Forelimb muscle (tissue), 1 donor: ENCODE measurements around the gene SYT8. TPM values are rescaled to one million over a fixed set of nuclear protein-coding genes. Genes with fewer than 3 reads are reported as not detected.

Source experiments
- DNase-seq: peaks from one replicate; pipeline ENCODE4 v3.0.0-alpha.2; 2013; ENCODE audit warnings: low read depth
- polyA plus RNA-seq: library from polyadenylated mRNA; unstranded; fragments of 120-200 nt; gene quantifications from one replicate; pipeline ENCODE4 v1.2.1, GENCODE V29; 2013; ENCODE audit not compliant: insufficient read length

SYT8 gene
- polyA plus RNA-seq, 1 donor: 0.54 TPM

DNA sequence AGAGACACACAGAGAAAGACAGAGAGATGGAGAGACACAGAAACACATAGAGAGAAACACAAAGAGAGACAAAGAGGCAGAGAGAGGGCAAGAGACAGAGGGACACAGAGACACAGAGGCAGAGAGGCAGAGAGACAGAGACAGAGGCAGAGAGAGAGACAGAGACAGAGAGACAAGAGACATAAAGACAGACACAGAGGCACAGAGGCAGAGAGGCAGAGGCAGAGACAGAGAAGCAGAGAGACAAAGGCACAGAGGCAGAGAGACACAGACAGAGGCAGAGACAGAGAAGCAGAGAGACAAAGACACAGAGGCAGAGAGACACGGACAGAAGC lies 10.3 kb downstream of the SYT8 start:
- DNase-seq: no peak

DNA sequence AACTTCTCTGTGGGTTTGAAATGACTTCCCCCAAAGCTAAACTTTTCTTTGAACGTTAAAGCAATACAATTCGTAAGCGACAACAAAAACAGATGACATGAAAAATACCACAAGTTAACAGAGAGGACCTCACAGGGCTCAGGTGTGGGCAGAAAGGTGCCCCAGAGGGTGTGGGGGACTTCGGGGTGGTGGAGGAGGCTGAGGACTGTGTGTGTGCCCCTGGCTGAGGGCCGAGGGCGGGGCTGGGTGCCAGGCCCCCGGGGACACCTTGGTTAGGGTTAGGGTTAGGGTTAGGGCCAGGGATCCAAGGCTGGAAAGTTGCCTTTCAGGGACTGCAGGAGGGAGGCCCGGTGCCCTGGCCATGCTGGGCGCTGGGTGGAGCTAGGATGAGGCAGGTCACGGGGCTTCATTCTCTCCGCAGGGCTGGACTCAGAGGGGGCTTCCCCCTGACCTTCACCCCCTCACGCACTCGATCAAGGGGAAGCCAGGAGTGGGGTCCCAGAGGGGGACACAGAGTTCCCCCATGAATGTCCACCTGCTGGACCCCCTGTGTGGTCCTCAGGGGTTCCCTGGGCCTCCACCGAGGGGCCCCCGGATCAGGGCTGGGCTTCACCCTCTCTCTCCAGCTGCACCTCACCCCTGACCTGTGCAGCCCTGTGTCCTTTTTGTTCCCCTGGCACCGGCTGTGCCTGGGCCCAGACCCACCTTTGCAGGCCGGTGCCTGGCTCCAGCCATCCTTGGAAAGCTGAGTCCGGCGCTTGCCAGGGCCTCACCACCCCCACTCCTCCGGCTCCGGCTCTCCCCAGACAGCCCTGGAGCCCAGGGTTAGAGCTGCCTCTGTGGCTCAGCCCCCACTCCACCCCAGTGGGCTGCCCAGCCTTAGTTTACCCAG lies 11.0 kb downstream of the SYT8 start:
- DNase-seq: no peak

DNA sequence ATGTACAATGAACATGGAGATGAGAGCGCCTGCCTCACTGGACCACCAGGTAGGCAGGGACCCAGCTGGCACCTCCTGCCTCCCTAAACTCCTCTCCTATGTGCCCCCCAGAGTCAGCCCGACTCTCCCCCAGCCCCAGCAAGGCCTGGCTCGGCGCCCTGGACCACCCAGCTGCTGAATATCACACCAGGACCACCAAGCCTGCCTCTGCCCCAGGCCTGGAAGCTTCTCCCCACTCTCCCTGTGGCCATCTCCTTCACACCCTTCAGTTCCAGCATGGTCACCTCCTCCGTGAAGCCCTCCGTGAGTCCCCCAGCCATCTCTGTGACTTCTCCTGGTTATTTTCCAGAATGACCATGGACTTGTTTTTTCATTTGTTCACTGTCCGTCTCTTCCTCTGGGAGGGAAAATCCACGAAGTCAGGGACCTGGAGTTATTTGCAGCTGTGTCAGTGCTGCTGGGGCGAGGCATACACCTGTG lies 11.7 kb downstream of the SYT8 start:
- no peak for DNase-seq

DNA sequence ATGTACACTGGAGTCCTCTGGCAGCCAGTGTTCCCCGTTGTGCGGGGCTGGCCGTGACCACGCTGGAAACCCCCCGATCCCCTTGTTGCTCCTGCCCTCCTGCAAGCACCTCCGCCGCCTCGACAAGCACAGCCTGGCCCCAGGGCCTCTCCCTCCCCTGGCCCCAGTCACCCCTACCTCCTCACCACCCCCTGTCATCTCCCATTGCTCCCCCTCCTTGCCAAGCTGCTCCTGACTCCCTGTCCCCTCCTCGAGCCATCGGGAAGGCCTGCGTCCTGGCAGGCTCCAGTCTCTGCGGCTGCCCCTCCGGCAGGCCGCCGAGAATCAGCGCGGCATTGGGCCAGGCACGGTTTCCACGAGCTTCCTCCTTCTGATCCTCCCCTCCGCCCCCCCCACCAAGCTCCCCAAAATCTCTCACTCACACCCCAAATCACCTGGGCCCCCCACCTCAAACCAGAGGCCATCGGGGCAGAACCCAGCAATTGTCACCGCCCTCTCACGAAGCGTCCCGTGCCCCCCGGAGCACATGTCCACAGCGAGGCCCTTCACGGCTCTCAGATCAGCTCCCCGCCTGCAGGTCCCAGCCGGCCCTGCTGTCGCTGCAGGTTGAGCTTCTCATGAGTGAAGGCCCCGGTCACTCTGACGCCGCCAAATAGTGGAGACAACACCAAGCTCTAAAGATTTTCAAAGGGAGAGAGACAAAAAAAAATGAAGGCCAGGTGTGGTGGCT lies 12.4 kb downstream of the SYT8 start:
- DNase-seq: no peak

DNA sequence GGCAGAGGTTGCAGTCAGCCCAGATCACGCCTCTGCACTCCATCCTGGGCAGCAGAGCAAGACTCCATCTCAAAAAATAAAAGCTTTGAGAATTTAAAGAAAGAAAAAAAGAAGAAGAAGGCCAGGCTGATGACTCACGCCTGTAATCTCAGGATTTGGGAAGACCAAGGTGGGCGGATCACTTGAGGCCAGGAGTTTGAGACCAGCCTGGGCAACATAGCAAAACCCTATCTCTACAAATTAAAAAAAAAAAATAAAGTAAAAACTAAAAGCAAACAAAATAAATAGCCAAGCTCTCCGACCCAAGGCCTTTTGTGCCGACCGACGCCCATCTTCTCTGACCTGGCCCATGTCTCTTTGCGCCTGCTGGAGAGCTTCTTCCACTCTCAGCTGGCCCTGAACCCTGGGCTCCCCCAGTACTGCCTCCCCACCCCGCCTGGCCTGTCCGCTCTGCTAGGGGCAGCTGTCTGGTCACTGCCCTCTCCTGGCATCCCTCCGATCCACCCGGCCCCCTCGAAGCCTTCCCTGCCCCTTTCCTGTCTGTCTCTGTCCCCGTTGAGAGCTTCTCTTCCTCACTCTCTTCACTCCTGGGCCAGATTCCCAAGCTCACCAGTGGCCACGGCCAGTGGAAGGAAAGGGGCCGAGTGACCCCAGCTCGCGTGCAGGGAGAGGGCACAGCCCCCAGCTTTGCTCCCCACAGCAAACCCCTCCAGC lies 13.3 kb downstream of the SYT8 start:
- DNase-seq: no peak

DNA sequence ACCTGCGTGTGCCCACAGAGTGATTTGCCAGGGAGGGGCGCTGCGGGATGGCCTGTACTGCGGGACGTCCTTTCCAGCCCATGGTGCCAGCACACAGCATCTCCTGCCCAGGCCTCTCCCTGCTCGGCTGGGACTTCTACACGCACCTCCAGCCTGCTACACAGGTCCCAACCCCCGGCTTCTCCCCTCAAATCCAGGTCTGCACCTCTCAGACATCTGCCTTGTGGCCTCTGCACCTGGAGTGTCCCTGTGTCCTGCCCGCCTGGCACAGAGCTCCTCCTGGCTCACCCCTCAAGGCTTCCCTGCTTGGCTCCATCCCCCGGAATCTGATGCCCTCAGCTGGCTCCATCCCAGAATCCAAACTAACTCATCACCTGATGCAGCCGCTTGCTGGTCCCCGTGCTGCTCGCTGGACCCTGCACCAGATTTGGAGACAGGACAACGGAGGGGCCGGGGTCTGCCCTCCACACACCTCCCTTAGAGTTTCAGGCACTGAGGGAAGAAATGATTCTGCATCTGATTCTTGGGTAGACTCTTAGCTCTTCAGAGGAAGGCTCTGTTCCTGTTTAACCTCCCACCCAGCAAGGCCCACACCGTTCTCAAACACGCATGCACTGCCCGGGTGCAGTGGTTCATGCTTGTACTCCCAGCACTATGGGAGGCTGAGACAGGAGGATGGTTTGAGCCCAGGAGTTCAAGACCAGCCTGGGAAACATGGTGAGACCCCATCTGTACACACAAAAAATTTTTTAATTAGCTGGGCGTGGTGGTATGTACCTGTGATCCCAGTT lies 14.0 kb downstream of the SYT8 start:
- DNase-seq: no peak

DNA sequence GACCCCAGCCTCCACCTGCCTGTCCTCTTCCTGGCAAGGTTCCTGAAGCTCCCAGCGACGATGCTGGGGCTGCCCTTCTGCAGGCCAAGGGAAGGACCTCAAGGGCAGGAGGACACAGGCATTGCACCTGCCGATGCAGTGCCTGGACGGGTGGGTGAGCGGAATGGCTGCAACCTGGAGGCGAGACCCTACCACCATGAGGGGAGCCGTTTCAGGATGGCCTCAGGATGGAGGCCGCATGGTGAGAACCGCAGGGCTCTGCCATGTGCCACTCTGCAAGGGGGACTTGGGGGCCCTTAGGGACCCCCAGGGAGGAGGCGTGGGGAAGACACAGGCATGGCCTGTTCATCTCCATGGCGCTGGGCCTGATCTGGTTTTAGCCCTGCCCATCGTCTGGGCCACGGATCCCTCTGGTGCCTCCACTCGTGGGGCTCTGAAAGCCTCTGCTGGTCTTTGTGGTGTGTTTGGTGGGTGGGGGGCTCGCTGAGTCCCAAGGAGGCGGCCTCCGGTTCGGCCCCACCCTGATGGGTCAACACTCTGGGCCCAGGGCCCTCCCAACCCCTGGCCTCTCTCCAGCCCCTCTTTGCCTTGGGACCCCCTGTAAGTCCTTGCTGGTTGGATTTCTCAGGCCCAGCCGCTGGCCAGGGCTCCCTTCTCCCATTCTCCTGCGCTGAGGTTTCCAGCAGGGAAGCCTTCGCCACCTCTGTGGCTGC lies 16.8 kb downstream of the SYT8 start:
- DNase-seq: no peak

DNA sequence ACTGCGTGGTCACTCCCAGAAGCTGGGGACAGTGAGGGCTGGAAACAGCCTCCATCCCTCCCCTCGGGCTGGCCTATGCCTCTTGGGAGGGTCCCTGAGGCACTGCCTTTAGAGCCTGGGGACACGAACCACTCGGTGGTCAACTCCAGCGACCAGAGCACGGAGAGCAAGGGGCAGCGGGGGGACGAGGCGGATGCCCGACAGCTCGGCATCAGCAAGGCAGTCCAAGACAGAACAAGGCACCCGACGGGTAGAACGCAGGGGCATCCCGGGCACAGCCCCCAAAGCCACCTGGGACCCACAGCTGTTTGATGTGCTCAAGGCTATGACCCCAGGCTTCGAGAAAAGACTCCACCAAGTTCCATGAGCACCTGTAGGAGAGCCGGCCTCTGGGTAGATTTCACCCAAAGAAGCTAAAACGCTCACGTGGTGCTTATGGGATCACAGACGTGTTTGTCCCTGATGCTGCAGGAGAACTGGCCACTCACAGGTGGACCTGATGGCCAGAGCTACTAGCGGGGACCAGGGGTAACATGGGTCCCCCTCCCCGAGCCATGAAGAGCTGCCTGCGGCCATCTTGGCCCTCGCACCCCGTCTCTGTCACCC lies 17.6 kb downstream of the SYT8 start:
- DNase-seq: no peak

DNA sequence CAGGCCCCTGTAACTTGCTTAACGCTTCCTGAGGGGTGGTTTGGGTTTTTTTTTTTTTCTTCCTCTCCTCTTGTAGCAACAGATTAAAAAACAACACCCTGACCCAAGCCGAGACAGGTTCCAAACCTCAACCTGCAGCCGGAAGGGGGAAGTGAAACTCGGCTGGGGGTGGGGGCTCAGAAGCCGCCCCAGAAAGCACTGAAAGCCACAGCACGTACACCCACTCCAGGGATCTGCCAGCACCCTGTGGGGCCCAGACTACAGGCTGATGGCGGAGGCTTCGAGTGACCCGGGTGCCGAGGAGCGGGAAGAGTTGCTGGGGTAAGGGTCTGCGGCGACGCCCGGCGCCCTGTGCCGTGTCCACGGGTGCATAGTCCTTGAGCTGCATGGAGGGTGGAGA lies 18.1 kb downstream of the SYT8 start, which contains the start of gene LSP1:
Gene LSP1 (plus strand): TSS at position 208 of the 400 bp plus-strand sequence. CDS start 61 bp downstream, at position 269.
- no peak for DNase-seq

DNA sequence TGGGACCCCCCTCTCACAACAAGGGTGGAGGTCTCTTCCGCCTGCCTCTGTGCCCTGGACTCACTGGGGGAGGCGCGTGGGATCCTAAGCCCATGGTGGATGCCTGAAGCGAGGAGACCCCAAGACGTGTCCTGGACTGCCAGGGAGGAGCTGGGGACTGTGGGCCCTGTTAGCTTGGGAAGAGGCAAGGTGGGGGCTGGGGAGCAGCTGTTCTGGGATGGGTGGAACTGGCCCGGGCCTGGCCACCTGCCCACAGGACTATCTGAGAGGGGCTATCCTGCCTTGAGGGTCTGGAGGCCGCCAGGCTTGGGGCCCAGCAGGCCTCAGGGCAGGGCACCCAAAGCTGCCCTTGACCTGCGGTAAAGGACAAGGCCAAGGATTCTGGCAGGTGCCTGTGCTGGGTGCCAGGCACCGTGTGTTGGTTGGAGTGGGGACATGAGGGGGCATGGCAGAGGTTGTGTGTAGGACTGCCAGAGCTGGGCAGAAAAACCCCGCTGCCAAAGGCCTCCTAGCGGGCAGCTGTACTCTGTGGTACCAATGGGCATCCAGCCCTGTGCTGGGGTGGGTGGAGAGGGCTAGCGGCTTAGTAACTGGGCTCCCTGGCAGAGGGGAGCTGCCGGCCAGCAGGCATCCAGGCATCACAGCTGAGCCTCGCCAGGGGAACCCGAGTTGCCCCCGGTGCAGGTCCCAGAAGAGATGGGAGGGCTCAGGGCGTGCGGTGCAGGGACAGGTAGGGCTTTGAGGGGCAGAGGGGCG lies 18.8 kb downstream of the SYT8 start:
- no peak for DNase-seq

DNA sequence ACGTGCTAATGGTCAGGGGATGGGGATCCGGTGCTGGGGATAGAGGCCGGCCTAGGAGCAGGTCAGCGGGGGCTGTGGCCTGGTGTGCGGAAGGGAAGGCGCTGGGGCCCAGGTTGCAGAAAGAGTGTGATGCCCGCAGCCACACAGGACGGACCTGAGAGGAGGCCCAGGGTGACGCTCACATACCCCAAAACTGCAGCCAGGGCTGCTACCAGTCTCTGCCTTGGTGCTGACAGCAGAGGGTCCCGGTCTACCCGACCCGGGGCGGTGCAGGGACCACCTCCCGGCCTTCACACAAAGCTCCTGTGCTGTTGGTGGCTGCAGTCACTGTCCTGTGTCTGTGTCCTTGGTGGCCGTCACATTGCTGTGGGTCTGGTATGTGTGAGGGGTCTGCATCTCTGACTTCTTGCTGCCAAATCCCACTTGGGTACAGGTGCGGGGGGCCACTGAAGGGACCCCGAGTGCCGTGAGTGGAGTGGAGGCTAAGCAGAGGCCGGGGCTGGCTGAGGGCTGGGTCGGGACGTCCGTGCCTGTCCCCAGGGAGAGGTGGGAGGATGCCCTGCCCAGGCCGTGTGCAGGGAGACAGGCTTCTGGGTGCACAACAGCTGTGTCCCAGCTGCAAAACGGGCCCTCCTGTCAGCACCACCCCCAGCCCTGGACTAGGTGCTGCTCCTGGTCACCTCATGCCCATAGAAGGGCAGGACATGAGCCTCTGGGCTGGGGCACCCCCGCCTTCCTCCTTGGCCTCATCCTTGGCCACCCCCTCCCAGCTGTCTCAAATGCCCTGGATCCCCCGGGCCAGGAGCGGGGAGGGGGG lies 19.6 kb downstream of the SYT8 start:
- no peak for DNase-seq

DNA sequence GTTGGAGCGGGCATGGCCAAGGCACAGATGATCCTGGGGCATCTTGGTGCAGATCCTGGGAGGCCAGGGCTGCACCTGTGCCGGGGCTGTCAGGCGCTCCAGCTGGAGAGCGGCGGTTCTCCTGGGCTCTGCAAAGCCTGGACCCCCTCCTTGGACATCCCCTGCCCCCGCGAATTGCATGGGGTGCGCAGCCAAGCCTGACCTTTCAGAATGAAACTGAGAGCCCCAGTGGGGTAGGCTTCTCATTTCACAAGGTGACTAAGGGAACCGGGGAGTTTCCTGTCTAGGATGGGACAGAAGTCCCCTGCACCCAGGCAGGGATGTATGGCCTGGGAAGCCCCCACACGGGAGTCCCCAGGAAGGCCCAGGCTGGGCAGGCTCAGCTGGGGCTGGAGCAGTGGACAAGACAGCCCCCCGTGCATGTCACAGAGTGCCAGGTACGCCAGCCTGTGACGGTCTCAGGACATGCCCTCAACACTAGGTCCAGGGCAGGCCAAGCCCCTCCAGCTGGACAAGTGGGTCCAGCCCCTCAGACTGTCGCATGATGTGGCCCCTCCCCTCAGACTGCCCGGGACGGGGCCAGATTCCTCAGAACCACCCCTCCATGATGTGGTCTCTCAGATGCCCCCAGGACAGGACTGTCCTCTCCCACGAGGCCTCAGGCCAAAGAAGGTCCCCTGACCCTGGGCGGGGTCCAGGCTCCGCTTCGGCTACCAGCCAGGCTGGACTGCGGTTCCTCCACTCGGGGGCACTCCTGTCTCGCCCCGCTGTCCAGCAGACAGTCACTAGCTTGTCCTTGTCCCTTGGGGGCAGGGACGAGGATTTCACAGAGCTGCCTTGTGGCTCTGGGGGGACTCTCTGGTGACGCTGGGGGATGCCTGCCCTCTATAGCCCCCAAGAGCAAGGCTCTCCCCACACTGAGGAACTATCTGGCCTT lies 20.4 kb downstream of the SYT8 start:
- DNase-seq: no peak

DNA sequence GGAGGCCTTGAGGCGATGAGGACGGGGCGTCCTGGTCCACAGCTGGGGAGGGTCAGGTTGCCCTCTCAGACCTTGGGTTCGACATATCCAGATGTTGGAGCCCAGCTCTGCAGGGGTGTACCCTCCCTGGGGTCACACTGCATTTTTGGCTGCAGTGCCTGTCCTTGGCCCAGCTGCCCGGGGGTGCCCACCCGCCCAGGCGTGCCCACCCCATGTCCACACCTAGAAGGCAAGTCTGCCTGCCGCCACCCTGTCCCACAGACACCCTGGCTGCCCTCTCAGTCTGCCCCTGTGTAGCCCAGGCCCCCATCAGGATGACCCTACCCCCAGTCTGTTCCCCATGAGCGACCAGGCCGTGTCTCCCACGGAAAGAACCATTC lies 21.1 kb downstream of the SYT8 start:
- no peak for DNase-seq

DNA sequence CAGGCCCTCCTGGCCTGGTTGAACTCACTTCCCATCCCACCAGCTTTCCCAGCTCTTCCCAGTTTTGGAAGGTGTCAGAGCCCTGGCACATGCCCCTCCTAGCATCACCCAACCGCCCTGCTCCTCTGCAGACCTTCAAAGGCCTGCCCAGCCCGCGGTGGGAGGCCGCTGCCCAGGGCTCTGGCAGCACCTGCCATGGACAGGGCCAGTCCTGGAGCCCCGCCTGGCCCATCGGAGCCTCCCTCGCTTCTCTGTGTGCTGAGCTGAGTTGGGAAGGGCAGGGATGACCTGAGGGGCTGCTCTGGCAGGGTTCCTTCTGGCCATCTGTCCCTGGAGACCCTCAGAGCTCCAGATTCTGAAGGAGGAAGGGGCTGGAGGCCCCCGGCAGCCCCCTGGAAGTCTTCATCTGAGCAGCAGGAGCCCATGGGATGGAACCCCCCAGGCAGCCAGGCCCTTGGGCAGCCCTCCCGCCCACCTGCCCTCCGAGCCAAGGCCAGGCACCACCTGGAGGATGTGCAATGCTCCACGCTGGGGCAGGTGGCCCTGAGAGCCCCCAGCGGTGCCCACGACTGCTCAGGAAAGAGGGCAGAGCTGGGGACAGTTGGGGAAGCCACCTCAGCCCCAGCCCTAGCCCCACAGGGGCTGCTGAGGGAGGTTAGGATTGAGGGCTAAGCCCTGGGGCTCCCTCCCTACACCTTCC lies 21.7 kb downstream of the SYT8 start:
- no peak for DNase-seq

DNA sequence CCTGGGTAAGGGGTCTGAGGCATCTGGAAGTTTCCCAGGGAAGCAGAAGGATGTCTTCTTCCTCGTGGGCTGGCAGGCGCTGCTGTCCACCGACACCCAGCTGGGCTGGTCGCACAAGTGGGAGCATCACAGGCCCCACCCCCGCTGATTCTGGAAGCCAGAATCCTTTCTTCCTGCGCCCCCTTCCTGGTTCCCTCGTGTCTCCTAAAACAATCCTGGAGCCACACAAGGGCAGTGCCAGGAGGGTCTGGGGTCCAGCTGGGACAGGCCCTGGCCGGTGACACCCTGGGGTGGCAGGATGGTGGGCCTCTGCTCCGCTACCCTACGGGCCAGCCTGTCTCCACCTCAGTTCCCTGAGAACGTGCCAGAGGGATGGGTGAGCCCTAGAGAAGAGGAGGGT lies 22.3 kb downstream of the SYT8 start:
- no peak for DNase-seq

DNA sequence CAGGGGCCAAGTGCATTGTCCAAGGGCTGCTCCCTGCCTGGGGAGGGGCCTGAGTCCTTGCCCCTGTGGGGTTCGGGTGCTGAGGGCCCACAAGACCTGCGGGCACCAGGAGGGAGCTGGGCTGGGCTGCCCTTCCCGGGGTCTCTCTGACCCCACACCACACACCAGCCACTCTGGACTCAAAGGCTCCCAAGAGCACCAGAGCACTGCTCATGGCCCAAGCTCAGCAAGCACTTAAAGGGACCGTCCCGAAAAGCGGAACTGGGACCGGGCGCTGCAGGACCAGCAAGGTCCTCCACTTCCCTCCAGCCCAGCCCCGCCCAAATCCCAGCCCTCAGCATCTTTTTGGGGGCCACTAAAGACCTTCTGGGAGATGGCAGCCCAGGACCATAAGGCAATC lies 23.4 kb downstream of the SYT8 start:
- no peak for DNase-seq

DNA sequence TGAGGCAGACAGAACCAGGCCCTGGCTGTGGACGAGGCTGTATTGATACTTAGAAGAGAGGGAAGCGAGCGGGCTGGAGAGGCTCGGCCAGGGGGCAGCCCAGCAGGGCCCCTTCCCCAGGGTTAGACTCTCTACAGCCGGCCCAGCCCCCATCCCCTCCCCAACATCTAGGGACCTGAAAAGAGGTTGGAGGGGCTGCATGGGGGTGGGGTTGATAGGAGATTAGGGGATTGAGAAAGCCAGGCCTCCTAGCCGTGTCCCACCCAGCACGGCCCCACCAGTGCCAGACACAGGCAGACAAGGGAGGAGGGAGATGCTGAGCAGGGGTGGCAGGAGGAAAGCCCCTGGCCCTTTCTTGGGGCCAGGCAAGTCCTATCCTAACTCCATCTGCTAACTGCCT lies 23.8 kb downstream of the SYT8 start:
- no peak for DNase-seq
